UCSD-AML1 (cell line): ENCODE measurements around the gene KIF13A.
A peak's percentile ranks its signal among the peaks of the same experiment; 100 is the strongest.
"Not testable (repeated sequence)": the region's sequence is repeated elsewhere in the genome, so short reads cannot be mapped to it uniquely, and the experiment has no call there.

Source experiments
- DNase-seq: peaks from one replicate; lab custom pipeline; 2025; ENCODE audit not compliant: unreplicated experiment; lab: John Stamatoyannopoulos, UW

KIF13A gene

DNA sequence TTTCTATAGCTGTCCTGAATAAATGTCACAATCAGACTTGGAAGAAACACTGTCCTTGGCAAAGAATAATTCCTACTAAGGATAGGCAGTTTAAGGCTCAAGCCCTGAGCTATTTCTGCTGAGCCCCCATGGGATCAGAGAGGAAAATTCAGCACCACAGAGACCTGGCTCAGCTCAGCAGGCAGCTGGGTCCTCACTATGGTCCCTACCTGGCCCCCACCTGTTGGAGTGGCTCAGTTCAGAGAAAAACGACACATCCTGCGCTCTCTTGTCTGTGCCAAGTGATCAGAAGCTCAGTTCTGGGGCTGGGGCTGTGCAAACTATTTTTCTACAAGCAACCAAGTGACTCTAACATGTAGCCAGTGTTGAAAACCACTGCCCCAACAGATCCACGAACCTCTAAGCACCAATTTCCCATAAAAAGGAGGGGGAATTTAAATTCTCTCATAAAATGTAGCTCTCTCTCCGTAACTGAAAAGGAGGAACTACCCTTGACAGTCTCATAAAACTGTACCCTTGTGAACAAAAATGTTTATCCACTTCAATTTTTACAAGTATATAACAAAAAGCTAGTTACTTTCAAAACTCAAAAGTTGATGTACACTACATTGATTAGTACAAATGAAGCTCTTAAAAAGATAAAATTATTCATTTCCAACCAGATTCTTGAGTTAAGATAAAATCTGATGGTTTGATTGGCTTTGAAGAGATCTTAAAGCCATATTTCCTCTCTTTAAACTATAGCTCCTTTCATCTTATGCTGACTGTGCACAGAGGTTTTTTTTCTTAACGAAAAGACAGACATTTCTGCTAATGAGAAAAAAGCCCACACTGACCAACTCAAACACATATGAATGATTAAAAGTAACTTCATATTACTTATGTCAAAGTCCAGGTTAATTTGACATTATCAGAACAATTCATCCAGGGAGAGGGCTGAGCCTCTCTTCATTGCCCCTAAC, 52.0 kb downstream of the KIF13A start:
- no peak for DNase-seq

DNA sequence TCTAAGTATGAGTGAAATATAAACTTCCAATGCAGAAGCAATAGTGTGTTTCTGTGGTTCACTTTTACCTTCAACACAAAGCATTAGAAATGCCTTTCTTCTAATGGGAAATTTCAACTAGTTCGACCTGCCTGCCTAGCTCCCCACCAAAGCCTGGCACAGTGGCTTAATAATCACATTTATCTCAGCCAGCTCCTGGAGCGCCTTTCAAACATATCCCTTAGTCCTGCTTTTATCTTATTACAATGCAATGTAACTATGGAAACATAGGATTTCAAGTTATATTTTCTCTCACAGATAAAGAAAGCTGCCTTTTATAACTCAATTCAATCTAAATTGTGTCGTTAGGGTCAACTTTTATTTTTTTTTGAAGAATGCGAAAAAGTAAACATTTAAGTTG, 53.7 kb downstream of the KIF13A start:
- no peak for DNase-seq

DNA sequence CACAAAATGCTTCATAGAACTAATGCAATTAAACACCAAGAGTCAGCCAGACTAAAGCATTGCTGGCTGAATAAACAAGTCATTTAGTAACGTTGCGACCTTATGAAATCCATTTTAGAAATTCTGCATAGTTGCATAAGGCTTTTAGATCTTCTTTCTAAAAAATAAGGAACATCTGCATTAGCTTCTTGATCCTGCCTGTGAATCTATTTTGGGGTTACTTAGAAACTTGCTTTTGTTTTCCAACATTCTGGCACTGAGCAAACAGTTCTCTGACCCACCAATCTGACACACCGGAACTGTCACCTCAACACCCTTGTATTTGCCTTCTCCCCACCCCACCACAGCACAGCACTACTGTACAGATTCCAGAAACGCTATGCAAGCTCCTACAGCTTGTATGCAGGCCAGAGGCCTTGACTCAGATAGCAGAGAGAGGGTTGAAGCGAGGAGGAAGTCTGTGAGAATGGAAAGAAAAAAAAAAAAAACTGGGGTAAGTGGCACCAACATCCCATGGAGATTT, 55.0 kb downstream of the KIF13A start:
- peak; percentile 13 for DNase-seq

GRCh38 chr6:17931227-17931626, 56.2 kb downstream of the KIF13A start:
- no peak for DNase-seq

GRCh38 chr6:17930321-17930993, 57.0 kb downstream of the KIF13A start:
- no peak for DNase-seq

DNA sequence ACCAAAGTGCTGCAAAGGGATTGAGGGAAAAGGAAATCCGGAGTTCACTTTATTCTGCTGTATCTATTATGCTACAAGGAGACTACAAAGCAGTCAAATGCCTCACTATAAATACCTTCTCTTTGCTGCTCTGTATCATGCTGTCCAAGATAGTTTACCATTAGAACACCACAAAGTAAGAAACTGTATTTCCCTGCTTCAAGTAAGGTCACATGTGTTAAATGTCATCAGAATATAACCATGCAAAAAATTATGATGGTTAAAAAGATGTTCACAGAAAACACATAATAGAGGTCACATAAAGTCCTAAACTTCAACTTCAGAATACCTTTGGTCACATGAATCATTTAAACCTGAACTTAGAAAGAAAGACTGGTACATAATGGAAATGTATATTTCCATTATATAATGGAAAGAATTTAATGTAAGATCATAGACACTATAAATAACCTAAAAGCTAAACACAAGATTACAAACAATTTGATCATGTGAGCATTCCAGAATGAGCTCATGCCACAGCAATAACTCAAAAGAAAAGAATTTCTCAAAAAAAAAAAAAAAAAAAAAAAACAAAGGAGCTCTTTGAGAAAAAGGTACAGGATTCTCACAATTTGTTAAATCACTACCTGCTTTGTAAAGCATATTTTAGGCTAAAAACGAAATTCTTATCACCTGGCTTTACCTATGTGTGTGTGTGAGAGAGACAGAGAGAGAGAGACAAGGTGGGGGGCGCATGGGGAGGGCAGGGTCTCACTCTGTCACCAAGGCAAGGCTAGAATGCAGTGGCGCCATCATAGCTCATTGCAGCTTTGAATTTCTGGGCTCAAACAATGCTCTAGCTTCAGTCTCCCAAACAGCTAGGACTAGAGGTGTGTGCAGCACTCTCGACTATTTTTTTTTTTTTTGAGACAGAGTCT, 58.7 kb downstream of the KIF13A start:
- DNase-seq, result no peak

GRCh38 chr6:17927705-17928104, 59.7 kb downstream of the KIF13A start:
- DNase-seq, result no peak

- no peak for DNase-seq
Measured at GRCh38 chr6:17923401-17923863, 64.0 kb downstream of the KIF13A start.

DNA sequence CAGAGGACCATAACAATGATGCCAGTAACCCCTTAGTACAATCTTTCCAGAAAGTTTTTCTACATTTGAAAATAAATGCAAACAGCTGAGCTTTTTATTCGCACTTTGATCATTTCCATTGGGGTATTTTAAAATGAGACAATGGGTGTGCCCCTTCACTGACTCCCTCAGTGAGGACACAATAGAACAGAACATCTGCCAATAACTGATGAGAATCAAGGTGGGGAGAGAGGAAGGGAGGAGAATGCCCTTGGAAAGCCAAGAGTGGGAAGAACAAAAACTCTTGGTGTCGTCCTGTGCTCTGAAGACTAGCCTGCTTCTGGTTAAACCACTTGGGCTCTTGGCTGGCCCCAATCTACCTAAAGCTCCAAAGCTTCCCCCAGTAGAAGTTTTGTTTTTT, 66.0 kb downstream of the KIF13A start:
- DNase-seq, result no peak

DNA sequence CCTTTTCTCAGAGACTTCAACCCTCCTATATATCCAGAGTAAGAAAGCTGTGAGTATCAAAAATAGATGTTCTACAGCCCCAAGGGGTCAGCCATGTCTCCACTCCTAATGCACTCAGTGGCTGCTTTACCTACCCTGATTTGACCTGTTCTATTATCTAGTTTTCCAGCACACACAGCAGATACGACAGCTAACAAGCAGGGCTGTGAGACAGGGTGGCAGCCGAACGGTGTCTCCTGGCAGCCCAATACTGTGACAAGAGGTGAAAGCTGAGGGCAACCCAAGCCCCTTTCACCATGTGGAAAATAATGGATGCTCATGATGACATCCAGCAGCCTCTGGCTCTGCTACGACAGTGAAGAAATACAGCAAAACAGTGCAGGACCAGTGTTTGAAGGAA, 67.9 kb downstream of the KIF13A start:
- no peak for DNase-seq

DNA sequence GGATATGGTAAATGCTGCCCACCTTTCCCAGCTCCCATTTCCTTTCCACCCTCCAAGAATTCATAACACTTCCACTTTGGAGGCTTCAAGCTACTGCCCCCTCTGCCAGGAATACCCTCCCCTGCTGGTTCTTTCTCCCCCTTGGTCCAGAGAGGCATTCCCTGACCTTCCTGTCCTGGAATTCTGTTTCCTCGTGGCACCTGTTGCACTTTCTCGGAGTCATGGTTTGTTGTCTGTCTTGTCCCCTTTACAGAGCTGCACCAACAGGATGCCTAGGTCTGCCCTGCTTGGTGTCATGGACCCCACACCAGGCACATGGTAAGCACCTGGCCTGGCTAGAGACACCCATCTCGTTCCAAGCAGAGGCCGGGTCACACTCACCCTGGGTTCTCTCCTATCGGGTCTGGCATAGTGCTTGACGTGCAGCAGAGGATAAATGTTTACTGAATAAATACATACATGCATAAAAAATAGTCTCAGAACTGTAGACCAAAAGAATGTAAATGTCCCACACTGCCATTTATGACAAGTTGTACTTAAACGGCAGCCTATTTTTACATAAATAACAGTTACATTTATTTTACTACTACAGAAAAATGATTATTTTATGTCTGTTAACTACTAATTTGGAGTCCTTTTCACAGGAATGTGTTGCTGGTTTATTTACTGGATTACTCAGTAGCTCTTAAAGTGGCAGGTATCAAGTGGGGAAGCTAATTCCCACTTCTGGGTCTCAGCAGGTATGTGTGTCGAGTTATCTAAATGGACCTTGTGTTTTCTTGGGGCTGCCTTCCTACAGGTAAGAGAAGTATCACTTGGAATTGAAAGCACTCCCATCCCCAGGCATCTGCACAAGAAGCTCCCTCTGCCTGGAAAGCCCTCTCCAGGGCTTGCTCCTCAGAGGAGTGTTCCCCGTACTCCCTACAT, 69.3 kb downstream of the KIF13A start:
- DNase-seq, result no peak

GRCh38 chr6:17914651-17915050, 72.8 kb downstream of the KIF13A start:
- no peak for DNase-seq

- no peak for DNase-seq
Measured at GRCh38 chr6:17912521-17912920, 74.9 kb downstream of the KIF13A start.

GRCh38 chr6:17911656-17912055, 75.8 kb downstream of the KIF13A start:
- DNase-seq, result not testable (repeated sequence)

- DNase-seq, result no peak
Measured at GRCh38 chr6:17910189-17910588, 77.2 kb downstream of the KIF13A start.

- DNase-seq, result no peak
Measured at GRCh38 chr6:17908831-17909230, 78.6 kb downstream of the KIF13A start.

GRCh38 chr6:17907406-17908229, 79.8 kb downstream of the KIF13A start:
- DNase-seq, result peak; percentile 79

DNA sequence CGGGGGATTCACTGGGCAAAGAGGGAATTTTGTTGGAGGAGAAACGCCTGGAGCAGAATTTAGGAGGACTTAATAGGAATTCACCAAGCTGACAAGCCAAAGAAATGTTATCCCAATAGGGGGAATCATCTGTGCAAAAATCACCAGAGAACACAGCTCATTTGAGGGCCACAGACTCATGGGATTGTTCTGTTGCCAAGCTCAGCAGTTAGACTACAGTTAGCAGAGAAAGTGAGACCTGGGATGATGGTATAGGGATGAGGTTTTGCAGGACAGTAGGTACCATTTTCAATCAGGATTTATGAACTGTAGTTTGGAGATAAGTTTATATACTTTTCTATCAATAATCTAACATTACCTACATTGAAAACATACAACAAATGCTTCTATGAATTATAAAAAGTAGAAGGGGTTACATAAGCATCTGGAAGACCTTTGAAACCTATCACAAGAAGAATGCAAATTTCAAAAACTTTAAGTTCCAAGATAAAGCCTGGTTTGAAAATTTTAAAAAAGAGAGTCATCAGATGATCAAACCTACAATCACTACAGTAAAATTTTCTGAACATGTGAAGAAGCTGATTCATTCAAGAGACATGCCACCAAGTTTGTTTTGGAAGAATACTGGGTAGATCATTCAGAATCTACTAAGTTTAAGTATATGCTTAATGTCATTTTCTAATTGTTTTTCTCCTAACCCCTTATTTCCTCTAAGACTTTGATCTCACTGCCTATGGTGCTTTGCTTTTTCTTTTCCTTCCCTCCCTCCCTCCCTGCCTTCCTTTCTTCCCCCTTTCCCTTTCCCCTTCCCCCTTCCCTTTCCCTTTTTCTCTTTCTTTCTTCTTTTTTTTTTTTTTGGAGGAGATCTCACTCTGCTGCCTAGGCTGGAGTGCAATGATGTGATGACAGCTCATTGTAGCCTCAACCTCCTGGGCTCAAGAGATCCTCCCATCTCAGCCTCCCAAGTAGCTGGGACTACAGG, 81.5 kb downstream of the KIF13A start:
- no peak for DNase-seq
